ENCODE measurements around the gene XPC. TPM values are rescaled to one million over a fixed set of nuclear protein-coding genes. Genes with fewer than 3 reads are reported as not detected.

The XPC gene
- total RNA-seq, 1 experiment from 2014 or later: 15.1 TPM

DNA sequence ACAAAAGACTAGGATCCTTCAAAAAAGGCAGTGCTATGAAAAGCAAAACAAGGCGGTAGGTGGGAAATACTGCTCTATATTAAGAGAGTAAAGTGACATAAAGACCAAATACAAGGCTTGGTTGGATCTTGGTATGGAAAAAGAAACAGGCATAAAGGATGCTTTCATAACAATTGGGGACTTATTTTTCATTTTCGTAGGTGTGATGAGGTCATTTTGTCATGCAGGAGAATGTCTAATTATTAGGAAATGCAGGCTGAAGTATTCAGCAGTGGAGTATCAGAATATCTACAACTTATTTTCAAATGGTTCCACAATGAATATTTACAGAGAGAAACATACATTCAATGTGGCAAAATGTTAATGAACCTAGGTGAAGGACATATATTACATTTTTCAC, 9.0 kb downstream of the XPC start:
- H3K36me3 ChIP-seq (ENCODE audit: control insufficient read depth, insufficient read depth, low read length): peaks cover 7% of the 10 kb centered on the region
- H3K27me3 ChIP-seq (ENCODE audit: control insufficient read depth, insufficient read depth, low read length): no peaks in the 10 kb centered on the region
- no peaks in the 10 kb centered on the region for H3K4me1 ChIP-seq (ENCODE audit: control insufficient read depth, insufficient read depth, low read length)
- in situ Hi-C loops (cut with HindIII; ENCODE audit: low pct_unique_long_range_greater_than_20kb, low sequenced_read_pairs): no loop called here
- TF ChIP-seq, protein P1, sequence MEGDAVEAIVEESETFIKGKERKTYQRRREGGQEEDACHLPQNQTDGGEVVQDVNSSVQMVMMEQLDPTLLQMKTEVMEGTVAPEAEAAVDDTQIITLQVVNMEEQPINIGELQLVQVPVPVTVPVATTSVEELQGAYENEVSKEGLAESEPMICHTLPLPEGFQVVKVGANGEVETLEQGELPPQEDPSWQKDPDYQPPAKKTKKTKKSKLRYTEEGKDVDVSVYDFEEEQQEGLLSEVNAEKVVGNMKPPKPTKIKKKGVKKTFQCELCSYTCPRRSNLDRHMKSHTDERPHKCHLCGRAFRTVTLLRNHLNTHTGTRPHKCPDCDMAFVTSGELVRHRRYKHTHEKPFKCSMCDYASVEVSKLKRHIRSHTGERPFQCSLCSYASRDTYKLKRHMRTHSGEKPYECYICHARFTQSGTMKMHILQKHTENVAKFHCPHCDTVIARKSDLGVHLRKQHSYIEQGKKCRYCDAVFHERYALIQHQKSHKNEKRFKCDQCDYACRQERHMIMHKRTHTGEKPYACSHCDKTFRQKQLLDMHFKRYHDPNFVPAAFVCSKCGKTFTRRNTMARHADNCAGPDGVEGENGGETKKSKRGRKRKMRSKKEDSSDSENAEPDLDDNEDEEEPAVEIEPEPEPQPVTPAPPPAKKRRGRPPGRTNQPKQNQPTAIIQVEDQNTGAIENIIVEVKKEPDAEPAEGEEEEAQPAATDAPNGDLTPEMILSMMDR (IDR thresholded peaks at IDR 0.05): no peak
- TF ChIP-seq TCF7L2 (IDR thresholded peaks at IDR 0.05; ENCODE audit: low read depth, low read length) (no peak), POLR2AphosphoS5 (IDR thresholded peaks at IDR 0.05; ENCODE audit: low read depth, low read length) (no peak), SIN3A (IDR thresholded peaks at IDR 0.05; ENCODE audit: borderline replicate concordance, insufficient read depth, low read depth, low read length) (no peak), REST (IDR thresholded peaks at IDR 0.05; ENCODE audit: insufficient read depth in 1 of 2, low read depth in 2 of 2, low read length in 1 of 2) (no peak)
- DNase-seq (ENCODE audit: low read depth, low spot score): no peak
- intact Hi-C loops (cut with micrococcal nuclease; ENCODE audit: unreplicated experiment): no loop called here
- no peak for ATAC-seq
- no peak overlapping the region for H3K4me3 ChIP-seq (ENCODE audit: low read depth in 2 of 2, low read length in 2 of 2)
- H3K27ac ChIP-seq (ENCODE audit: low read length): no peak overlapping the region
- H3K9me3 ChIP-seq (ENCODE audit: control insufficient read depth, insufficient read depth, low read depth, low read length): no peaks in the 10 kb centered on the region
- POLR2A ChIA-PET: no interaction called here
- CTCF ChIA-PET: no interaction called here
- BruUV-seq (replicated peaks): no TSS peak

DNA sequence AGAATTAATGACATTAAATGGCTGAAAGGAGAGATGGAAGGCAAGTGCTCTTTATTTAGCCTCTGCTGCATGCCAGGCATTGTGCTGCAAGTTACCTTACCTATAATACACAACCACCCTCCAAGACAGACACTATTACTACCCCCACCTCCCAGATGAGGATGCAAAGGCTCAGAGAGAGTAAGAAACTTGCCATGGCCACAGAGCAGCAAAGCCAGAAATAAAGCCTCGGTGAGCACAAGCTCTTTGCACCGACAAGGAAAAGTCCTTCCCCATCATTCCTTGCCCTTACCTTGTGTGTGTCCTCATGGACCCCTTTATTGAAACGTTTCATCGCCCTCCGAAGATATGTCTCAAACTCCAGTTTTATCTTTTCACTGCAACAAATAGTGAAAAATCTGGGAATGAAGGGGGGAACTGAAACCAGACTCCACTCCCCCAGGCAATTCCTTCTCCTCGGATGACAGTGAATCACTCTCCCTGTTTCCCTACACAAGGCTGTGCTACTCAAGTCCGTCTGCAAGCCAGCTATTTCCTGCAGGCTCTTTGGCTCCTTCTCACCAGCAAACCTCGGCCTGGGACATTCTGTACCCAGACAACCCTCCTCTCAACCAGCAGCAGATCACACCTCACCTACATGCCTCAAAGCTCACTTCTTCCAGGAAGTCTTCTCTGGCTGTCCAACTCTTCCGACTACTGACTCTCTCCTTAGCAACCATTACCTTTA, 11.4 kb downstream of the XPC start:
- Histone ChIP-seq H3K36me3 (ENCODE audit: control insufficient read depth, insufficient read depth, low read length) (peaks cover 13% of the 10 kb centered on the region), H3K9me3 (ENCODE audit: control insufficient read depth, insufficient read depth, low read depth, low read length) (no peaks in the 10 kb centered on the region; the same call in 1 of the 2 replicates), H3K27me3 (ENCODE audit: control insufficient read depth, insufficient read depth, low read length) (no peaks in the 10 kb centered on the region), H3K27ac (ENCODE audit: low read length) (no peak overlapping the region), H3K4me1 (ENCODE audit: control insufficient read depth, insufficient read depth, low read length) (no peaks in the 10 kb centered on the region), H3K4me3 (ENCODE audit: low read depth in 2 of 2, low read length in 2 of 2) (no peak overlapping the region)
- intact Hi-C loops (cut with micrococcal nuclease; ENCODE audit: unreplicated experiment) (no loop called here), in situ Hi-C loops (cut with HindIII; ENCODE audit: low pct_unique_long_range_greater_than_20kb, low sequenced_read_pairs) (no loop called here)
- ChIA-PET POLR2A (no interaction called here), CTCF (no interaction called here)
- TF ChIP-seq POLR2AphosphoS5 (IDR thresholded peaks at IDR 0.05; ENCODE audit: low read depth, low read length): no peak
- TF ChIP-seq, protein P1 (IDR thresholded peaks at IDR 0.05): no peak
- no peak for TF ChIP-seq REST (IDR thresholded peaks at IDR 0.05; ENCODE audit: insufficient read depth in 1 of 2, low read depth in 2 of 2, low read length in 1 of 2)
- no peak for TF ChIP-seq SIN3A (IDR thresholded peaks at IDR 0.05; ENCODE audit: borderline replicate concordance, insufficient read depth, low read depth, low read length)
- no peak for TF ChIP-seq TCF7L2 (IDR thresholded peaks at IDR 0.05; ENCODE audit: low read depth, low read length)
- DNase-seq (ENCODE audit: low read depth, low spot score): no peak
- ATAC-seq: no peak
- no TSS peak for BruUV-seq (replicated peaks)
